CD1c-positive myeloid dendritic cell (primary cell): Measurements from ENCODE around the gene FPR3.
"Not testable (repeated sequence)": the region's sequence is repeated elsewhere in the genome, so short reads cannot be mapped to it uniquely, and the experiment has no call there.

Source experiments
- DNase-seq: peaks from one replicate; pipeline ENCODE4 v3.0.0-alpha.2; 2016; ENCODE audit errors: extremely low spot score

Gene FPR3

DNA sequence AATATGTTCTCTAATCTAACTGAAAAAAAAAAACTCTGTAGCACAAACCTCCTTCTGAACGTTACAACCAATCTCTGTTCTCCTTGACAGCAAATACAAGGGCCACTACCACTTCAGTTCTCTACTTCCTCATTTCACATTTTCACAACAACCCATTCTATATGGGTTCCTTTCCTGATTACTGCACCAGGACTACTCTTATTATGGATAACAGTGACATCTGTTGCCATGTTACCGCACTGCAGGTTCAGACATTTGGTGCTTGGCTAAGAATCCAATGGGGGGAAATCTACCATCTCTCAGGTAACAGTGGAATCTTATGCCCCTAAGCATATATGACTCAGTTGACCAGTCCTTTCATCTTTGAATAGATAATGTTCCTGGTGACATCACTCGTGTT is 11.6 kb upstream of the FPR3 start:
- peak; percentile 86 for DNase-seq

DNA sequence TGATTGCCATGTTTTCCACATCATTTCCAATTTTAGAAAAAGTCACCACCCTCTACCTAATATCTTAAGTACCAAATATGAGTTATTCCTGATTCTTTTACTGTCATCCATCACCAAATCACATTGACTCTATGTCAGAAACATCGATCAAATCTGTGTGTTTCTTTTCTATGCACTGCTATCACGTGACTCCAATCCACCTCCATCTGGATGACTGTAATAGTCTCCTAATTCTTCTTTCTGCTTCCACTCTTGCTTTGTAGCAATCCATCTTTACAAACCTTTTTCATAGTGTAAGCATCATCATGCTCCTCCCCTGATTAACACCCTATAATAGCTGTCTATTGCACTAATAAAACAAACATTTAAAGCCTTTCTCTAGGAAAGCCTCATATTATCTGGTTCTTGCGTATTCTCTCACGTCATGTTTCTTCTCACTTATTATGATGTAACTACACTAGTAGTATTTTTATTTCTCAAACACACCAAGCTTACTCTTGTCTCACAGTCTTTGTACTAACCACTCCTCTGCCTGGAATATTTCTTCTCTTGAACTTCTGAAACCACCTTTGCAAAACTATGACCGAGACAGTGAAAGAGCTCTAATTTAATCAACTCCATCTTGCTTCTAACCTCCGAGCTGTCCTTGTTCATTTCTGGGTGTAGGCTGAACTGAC is 10.7 kb upstream of the FPR3 start:
- no peak for DNase-seq

DNA sequence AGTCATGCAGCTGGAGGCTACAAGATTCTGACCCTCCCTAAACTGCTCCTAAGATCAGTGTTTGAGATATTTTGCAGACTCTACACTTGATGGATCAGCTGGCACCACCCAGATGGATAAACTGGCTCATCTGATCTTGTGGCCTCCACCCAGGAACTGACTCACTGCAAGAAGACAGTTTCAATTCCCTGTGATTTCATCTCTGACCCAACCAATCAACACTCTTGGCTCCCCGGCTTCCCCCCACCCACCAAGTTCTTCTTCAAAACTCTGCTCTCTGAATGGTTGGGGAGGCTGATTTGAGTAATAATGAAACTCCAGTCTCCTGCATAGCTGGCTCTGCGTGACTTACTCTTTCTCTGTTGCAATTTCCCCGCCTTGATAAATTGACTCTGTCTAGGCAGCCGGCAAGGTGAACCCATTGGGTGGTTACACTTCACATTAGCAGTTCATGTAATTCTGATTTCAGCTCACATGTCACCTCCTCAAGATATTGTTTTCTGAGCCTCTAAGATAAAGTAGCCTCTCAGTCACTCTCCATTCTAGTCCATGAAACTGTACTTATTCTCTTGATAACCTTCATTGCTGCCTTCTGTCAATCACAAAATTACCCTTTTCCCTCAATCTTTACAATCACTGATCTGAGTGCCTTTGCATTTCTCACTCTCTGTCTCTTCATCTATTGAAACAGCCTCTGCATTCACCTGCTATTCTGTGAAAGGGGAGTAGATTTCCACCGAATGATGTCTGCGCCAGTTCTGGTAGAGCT is 9.9 kb upstream of the FPR3 start:
- peak; percentile 98 for DNase-seq

DNA sequence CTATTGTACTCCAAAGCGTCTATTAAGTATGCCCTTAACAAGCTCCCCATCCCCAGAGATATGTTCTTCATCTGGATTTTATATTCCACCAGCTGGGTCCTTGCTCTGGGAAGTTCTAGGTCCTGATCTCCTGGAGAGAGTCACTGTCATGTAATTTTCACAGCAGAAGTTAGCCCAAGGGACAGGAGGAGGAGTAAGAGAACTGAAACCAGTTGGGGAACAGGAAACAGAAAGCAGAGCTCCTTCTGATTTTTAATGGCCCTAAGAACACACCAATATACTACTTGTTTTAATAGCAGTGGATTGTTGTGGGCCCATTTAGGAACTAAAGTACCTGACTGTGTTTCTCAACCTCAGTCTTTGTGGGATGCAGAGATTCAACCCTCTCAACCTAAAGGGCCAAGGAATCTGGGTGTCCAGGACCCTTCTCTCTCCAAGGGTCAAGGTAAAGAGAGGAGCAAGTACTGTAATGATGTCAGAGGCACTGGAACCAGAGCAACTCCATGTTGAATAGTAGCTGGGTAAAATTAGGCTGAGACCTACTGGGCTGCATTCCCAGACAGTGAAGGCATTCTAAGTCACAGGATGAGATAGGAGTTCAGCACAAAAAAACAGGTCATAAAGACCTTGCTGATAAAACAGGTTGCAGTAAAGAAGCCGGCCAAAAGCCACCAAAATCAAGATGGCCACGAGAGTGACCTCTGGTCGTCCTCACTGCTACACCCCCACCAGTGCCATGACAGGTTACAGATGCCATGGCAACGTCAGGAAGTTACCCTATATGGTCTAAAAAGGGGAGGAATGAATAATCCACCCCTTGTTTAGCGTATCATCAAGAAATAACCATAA is 8.1 kb upstream of the FPR3 start:
- peak; percentile 84 for DNase-seq

DNA sequence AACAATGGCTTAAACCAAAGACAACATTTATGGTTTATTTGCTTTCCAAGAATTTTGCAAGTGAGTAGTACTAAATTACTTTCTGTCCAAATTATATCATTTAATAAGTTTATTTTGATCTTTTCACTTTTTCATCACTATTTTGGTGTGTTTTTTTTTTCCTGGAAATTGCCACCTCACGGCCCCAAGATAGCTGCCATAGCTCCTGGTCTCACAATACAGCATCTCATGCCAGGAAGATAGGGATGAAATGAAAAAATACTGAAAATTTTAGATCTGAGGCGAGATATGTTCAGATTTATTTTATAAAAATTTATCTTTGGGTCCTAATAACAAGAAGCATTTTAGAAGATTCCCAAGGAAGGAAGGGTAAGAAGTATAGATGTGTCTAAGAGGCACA is 6.9 kb upstream of the FPR3 start:
- no peak for DNase-seq

DNA sequence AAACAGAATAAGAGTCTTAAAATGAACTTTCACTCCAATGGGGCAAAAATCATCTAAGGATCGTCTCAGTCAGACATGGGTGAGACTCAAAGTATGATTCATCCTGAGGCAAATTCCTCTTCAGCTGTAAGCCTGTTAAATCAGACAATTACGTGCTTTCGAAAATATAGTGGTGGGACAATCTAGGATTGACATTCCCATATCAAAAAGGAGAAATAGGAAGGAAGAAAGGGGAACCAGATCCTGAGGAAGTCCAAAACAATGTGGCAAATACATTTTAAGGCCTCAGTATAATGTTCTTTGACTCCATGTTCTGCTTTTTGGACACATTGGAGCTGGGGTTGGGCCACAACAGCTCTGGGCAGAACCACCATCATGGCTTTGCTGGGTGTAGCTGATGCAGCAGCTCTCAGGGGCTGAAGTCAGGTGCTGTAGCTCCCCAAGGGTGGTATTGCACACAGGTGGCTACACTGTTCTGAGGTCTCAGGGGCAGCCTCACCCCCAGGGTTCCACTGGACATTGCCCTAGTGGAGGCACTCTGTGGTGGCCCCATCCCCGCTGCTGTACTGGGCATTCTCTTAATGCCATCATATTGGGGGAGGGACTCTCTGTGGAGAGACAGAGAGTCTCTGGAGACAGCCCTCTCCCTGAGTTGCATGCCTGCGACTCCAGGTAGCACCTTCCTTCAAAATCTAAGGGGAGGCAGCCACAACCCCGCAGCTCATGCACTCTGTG is 5.7 kb upstream of the FPR3 start:
- DNase-seq = peak; percentile 87

DNA sequence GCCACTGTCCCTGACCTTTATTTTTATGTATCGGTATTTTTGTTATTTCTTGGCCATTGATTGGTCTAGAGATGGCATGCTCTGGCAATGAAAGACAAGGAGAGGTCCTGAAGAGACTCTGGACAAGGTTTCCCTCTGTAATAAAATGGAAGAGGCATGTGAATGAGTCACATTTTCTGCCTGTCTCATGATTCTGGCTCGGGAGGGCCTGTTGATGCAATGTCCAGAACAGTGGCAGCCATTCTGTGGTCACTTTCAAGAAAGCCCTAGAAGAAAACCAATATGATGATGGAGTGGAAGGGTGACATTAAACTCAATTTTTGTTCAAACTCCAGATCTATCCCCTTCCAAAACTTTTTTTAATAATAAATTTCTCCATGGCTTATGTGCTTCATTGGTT is 2.0 kb upstream of the FPR3 start:
- no peak for DNase-seq

DNA sequence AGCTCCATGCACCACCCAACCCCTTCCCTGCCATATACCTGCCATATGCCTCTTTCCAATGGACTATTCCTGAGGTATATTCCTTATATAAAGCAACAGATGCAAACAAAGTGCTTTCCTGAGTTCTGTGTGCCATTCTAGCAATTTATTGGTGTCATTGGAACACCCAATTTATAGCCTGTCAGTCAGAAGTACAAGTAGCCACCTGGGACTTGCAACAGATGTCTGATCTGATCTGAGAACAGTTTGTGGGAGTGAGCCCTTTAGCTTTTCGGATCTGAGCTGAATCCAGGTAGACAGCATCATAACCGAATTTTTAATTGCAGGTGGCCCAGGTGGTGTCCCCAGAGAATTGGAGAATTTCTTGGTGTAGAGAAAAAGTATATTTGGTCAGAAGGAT is 963 bp upstream of the FPR3 start:
- no peak for DNase-seq

- peak; percentile 90 for DNase-seq
Measured at GRCh38 chr19:51796195-51796679, 1.3 kb downstream of the FPR3 start.

DNA sequence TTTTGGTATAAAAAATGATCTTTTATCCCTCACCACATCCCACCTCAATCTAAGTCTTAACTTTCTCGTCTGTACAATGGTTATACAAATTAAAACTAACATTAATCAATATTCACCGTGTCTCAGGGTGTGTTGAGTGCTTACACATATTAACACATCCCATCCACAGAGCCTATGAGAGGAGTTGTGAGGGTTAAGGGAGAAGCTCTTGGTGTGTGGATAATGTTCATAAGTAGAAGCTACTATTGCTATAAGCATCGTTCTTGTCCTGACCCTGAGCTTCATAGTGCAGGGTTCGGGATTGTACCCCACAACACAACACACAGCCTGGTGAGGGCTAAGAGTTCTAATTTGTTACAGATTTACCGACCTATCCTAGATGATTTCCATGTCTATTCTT is 2.5 kb downstream of the FPR3 start:
- DNase-seq = no peak

DNA sequence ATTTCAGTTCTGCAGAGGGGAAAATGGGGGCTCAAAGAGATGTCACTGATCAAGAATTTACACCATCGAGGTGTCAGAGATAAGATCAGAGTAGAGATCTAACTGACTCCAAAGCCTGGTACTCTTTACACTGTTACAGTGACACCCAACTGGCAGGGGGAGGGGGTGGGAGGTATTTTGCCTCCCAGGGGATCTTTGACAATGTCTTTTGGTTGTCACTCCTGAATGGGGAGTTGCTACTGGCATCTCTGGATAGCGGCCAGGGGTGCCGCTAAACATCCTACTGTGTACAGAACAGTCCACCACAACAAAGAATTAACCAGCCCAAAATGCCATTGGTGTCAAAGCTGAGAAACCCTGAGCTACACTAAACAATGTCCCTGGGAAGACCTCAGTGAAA is 3.1 kb downstream of the FPR3 start:
- DNase-seq = no peak

DNA sequence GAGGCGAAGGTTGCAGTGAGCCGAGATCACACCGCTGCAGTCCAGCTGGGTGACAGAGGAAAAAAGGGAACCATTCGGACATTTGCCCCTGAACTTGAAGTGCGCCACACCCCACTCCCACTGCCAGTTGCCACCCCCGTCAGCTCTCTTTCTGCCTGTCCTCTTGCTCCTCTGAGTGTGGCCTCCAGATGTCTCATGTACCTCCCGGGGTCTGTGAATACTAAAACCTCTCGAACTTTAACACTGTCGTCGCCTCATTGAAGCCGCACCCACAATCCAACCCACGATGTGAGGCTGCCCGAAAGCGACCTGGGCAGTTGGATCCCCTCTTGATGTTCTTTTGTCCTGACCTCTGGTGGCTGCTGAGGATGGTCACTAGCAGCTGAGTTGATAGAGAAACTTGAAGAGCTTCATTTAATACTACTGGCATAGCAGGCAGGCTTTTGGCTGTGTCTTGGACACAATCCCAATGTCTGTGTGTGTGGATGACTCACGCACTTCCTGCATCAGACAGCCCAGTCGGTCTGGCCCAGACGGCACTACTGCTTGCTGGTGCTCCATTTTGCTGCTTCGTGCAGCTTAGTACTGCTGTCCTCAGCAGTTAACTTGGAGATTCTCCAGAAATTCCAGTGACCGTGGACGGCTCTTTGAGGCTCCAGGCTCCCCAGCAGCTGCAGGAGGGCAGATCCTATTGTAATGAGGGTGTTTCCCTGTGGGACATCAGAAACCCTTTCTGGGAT is 4.2 kb downstream of the FPR3 start:
- DNase-seq = peak; percentile 89

- DNase-seq = no peak
Measured at GRCh38 chr19:51799774-51800472, 5.0 kb downstream of the FPR3 start.

DNA sequence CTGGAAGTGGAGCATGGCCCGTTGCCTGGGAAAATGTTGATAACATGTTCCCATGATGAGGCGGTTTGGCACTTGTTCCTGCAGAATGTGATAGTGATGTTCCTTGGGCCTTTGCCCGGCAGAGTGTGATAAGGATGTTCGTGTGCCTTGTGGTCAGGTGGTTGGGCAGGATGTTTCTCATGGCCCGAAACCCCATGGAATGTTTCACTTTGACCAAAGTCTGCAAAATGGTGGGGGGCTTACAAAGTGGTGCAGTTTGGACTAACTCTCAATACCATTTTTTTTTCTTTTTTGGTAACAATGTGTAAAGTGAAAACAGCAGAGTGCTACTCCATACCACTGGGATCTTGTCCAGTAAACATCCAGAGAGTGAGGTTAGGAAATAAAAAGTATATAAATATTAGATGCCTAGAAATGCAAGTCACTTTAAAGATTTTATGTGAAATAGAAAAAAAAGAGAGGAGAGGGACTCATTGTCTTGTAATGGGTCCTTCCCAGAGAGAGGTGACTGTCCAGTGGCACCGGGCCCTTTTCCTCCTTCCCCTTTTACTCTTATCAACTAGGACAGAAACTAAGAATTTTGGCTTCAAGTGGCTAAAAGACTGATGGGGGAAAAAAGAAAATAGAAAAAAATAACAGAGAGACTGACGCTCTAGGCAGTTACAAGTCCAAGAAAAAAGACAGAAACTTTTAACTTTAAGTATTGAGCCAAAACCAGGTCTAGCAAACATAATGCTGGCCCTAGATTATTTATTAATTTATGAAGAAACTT is 5.7 kb downstream of the FPR3 start:
- DNase-seq = no peak

GRCh38 chr19:51802775-51803174 is 7.8 kb downstream of the FPR3 start:
- DNase-seq = no peak

DNA sequence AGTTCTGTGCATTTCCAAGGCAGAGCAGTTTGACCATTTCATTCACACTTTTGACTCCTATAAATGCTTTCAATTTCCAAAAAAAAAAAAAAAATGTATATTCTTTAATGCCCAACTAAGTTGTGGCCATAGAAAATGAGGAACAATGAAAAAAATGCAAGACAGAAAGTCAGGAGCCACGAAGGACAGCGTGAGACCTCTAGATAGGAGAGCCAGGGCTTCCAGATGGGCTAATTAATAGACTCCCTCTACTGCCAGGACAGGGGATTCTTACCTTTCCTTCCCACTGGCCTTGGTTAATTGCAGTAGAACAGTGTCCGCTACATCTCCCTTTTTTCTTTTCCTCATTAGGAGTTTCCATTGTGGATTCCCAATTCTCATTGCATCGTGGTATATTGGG is 8.6 kb downstream of the FPR3 start:
- DNase-seq = peak; percentile 64

GRCh38 chr19:51803967-51804366 is 9.0 kb downstream of the FPR3 start:
- DNase-seq = peak; percentile 90

- DNase-seq = peak; percentile 47
Measured at GRCh38 chr19:51804789-51805188, 9.8 kb downstream of the FPR3 start.

DNA sequence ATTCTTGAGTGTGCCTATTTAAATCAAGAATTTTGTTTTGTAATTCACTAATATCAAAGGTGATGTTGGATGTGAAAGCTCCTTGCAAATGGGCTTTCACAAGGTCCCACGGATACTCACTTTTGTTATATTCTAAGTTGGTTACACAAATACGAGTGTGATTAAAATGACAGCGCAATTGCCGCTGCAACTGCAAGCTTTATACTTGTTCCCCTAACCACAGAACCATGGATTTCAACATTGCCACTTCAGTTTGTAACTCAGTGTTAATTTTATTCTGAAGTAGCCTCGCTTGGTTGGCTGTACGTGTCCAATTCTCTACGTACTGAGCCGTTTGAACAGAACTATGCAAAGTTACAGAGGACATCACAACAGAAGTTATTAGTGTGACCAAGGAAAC is 10.4 kb downstream of the FPR3 start:
- peak; percentile 73 for DNase-seq

DNA sequence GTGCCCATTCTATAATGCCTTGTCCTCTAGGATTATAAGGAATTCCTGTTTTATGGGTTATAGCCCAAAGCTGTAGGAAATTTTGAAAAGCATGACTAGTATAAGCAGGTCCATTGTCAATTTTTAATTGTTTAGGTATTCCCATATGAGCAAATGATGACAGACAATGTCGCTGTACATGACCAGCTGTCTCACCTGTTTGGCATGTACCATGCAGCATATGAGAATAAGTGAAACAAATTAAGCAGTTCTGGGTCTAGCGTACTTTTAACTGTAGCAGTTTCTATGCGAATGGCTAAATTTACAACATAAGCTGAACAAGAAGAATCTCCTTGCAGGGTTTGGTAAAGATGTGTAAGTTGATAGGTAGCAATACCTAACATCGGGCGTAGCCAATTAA is 11.6 kb downstream of the FPR3 start:
- not testable (repeated sequence) for DNase-seq
